IPS-18c (cell line): Measurements from ENCODE around the gene OTOR.

ENCODE experiments used
- H3K4me3 ChIP-seq: 2 replicates; pipeline ENCODE4 v1.7.0; 2013; ENCODE audit warnings: low read depth, mild to moderate bottlenecking, low read length, moderate library complexity; ENCODE audit not compliant: insufficient read depth
- H3K9me3 ChIP-seq: one replicate; pipeline ENCODE4 v1.6.1; 2013; ENCODE audit warnings: mild to moderate bottlenecking, low read length, moderate library complexity; ENCODE audit not compliant: control insufficient read depth, insufficient read depth

Gene OTOR, protein sequence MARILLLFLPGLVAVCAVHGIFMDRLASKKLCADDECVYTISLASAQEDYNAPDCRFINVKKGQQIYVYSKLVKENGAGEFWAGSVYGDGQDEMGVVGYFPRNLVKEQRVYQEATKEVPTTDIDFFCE

GRCh38 chr20:16748308-16748900 lies at the start of gene OTOR:
OTOR (plus strand) TSS chr20:16748358; CDS start chr20:16748402, 44 bp downstream.
- no peaks in the 10 kb centered on the region for H3K9me3 ChIP-seq
- no peak within 1 kb of the TSS for H3K4me3 ChIP-seq

- H3K4me3 ChIP-seq: no peak overlapping the region
- H3K9me3 ChIP-seq: no peaks in the 10 kb centered on the region
These were observed 48.9 kb upstream of the OTOR start for GRCh38 chr20:16699293-16699692.

GRCh38 chr20:16701296-16701695 lies 46.9 kb upstream of the OTOR start:
- H3K4me3 ChIP-seq: no peak overlapping the region
- peaks cover 5% of the 10 kb centered on the region for H3K9me3 ChIP-seq

GRCh38 chr20:16703570-16703969 lies 44.6 kb upstream of the OTOR start:
- Histone ChIP-seq H3K9me3 (peaks cover 8% of the 10 kb centered on the region), H3K4me3 (no peak overlapping the region)

DNA sequence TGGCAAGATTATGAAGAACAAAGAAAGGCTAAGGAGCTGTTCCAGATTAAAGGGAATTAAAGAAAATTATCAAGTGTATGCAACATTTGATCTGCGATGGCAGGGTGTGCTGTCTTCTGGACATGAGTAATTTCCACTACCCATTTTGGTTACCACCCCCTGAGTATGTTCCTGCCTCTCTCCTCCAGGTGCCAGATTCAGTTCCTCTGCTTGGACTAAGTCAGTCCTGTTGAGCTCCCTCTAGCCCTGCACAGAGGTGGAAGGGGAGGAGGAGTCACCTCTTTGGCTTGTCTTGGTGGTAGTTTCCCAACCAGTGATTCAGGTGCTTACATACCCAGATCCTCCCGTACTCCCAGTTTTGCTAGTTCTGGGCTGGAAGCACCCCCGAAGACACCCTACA lies 40.5 kb upstream of the OTOR start:
- H3K4me3 ChIP-seq: no peak overlapping the region
- peaks cover 8% of the 10 kb centered on the region for H3K9me3 ChIP-seq

GRCh38 chr20:16708602-16709001 lies 39.6 kb upstream of the OTOR start:
- H3K9me3 ChIP-seq: peaks cover 8% of the 10 kb centered on the region
- no peak overlapping the region for H3K4me3 ChIP-seq

DNA sequence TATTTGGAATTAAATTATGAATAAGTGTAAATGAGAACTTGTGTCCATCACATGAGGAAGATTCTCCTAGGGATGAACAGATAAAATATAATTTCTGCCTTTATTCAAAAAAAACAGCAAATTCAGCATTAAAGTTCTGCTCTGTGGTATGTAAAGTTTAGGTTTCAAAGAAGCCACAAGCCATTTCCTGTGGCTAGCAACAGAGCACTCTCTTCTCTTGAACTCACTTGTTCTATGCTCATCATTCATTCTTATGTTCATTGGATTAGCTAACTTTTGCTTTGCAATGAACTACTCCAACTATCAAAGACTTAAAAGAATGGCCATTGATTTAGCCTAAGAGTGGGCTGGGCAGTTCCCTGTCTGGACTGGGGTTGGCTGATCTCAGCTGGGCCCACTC lies 39.1 kb upstream of the OTOR start:
- Histone ChIP-seq H3K9me3 (peaks cover 8% of the 10 kb centered on the region), H3K4me3 (no peak overlapping the region)

DNA sequence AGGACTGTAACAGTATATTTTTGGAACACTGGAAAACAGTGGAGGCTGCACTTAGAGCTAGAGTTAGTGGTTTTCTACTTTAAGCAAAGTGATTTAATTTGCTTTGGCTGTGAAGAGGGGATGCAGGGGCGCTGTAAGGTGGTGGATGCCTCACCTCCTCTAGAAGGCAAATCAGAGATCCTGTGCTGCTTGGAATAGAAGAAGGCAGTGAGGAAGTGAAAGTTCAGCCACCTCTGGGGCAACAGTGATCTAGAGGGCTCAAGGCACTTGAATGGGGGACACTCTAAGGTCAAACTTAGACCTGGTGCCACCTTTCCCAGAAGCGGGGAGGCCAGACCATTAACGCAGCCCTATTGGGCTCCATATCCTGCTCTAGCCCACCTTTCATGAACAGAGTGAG lies 37.4 kb upstream of the OTOR start:
- H3K9me3 ChIP-seq: peaks cover 5% of the 10 kb centered on the region
- no peak overlapping the region for H3K4me3 ChIP-seq

GRCh38 chr20:16711661-16712258 lies 36.4 kb upstream of the OTOR start:
- no peak overlapping the region for H3K4me3 ChIP-seq
- H3K9me3 ChIP-seq: peaks cover 3% of the 10 kb centered on the region

- no peak overlapping the region for H3K4me3 ChIP-seq
- peaks cover 3% of the 10 kb centered on the region for H3K9me3 ChIP-seq
These were observed 35.6 kb upstream of the OTOR start for GRCh38 chr20:16712511-16712947.

DNA sequence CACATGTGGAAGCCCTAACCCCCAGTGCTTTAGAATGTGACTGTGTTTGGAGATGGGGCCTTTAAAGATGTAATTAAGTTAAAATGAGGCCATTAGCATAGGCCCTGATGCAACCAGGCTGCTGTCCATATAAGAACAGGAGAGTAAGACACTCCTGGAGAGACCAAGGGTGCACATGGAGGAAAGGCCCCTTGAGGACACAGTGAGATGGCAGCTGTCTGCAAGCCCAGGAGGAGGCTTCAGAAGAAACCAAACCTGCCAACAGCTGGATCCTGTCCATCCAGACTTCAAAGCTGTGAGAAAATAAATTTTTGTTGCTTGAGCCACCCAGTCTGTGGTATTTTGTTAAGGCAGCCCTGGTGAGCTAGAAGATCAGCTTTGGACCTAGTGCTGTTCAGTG lies 35.1 kb upstream of the OTOR start:
- H3K9me3 ChIP-seq: no peaks in the 10 kb centered on the region

DNA sequence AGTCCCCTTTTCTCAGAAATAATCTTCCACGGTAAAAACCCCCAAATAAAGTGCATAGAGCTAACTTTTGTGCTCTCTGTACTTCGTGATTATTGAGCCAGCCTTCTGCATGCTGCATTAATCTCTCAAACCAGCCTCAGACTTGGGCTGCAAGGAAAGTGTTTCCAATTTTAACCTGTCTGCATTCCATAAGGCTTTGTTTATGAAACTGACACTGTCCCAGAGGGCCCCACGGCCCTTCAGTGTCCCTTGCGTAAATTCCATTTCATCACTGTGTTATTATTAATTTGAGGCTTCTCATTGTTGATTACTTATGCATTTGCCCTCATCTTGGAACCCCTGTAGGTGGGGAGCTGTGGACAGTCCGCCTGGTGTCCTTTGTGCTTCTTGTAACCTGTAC lies 33.9 kb upstream of the OTOR start:
- Histone ChIP-seq H3K9me3 (no peaks in the 10 kb centered on the region), H3K4me3 (no peak overlapping the region)

More for the DNA sequence above, 35.1 kb upstream of the OTOR start:
- no peak overlapping the region for H3K4me3 ChIP-seq

DNA sequence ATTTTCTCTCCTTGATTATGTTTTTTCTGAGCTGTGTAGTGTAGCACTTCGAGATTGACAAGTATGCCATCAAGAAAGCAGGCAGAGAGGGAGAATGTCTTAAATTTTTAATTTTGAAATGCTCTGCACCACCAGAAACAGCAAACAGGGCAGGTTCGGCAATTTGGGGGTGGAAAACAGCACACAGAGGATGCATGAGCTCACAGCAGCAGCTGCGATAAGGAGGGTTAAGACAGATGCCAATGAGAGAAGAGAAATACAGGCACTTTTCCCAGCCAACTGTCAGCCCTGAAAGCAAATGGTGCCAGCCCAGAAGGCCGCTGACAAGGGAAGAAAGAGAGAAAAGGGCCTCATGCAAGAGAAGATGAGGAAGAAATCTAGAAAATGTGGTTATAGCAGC lies 33.4 kb upstream of the OTOR start:
- Histone ChIP-seq H3K4me3 (no peak overlapping the region), H3K9me3 (no peaks in the 10 kb centered on the region)

DNA sequence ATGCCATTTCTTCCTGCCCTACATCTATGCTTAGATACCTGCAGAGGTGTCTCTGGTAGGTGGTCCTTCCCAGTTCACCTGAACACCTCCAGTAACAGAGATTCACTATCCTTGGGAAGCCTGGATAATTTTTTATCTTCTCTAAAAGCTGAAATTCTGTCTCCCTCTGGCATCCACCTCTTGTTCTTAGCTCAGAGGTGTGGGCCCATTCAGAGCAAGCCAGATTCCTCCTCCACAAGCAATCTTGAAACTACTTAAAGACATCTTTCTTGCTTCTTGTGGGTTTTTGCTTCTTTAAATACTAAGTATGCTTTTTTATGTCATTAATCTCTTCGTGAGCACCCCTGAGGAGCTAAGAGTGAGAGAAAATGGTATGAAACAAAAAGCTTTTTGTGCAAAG lies 28.7 kb upstream of the OTOR start:
- no peak overlapping the region for H3K4me3 ChIP-seq
- no peaks in the 10 kb centered on the region for H3K9me3 ChIP-seq

GRCh38 chr20:16729080-16729479 lies 19.1 kb upstream of the OTOR start:
- no peak overlapping the region for H3K4me3 ChIP-seq

GRCh38 chr20:16729565-16730460 lies 18.3 kb upstream of the OTOR start, which contains the start of gene SNRPB2:
SNRPB2 (plus strand) TSS chr20:16730026; CDS start chr20:16731703, 1,677 bp downstream.
- Histone ChIP-seq H3K4me3 (peak within 1 kb of the TSS; percentile 88), H3K9me3 (no peaks in the 10 kb centered on the region)

More at GRCh38 chr20:16729080-16729479, 19.1 kb upstream of the OTOR start:
- no peaks in the 10 kb centered on the region for H3K9me3 ChIP-seq

DNA sequence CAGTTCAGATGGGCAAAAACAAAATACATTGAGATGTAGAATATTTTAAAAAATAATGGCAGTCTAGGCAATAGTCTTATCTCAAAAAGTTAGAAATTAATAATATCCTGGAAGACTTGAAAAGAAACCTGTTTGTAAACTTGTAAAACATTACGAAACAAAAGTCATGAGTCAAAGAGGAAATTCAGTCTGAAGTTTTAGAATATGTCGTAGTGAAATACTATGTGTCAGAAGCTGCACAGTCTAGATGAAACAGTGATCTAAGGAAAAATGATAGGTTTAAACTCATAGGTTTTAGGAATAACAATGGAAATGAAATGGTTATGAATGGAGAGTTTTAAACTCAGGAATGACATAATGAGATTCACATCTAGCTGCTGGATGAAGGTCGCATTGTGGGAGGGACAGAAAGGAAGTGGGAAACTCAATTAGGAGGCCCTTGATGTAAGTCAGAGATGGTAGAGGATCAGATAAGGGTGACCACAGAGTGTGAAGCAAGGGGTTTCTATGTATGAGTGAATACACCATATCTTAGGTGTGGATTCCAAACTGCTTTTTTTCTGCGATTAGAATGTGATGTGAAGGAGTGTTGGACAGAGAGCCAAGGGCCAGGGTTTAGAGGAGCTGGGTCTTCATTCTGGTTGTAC lies 15.5 kb upstream of the OTOR start:
- H3K4me3 ChIP-seq: no peak overlapping the region
- H3K9me3 ChIP-seq: no peaks in the 10 kb centered on the region
